Measurements from ENCODE around the gene KCND2. TPM values are rescaled to one million over a fixed set of nuclear protein-coding genes. Genes with fewer than 3 reads are reported as not detected.

The KCND2 gene
- total and polyA plus RNA-seq, 2 of the 8 experiments (the other 6 are each of a cell fraction or from before 2014, with no cell fraction given): 4.6 to 7.7 TPM

DNA sequence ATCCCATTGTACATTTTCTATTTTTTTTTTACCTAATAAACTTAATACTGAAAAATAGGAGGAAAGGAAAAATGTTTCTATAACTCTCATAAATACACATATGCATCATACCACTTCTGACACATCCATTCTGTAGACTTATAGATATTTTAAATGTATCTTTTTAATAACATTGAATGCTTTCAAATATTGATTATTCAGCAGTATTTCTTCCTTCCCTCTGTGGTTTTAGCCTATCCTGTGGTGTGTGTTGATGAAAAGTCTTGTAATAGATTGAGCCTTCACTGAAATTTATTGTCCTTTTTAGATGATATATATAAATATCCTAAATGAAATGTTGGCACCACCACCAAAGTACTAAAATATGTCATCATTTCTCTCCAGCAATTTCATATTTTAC, 366.9 kb downstream of the KCND2 start (continued):
- TF ChIP-seq, protein P1, sequence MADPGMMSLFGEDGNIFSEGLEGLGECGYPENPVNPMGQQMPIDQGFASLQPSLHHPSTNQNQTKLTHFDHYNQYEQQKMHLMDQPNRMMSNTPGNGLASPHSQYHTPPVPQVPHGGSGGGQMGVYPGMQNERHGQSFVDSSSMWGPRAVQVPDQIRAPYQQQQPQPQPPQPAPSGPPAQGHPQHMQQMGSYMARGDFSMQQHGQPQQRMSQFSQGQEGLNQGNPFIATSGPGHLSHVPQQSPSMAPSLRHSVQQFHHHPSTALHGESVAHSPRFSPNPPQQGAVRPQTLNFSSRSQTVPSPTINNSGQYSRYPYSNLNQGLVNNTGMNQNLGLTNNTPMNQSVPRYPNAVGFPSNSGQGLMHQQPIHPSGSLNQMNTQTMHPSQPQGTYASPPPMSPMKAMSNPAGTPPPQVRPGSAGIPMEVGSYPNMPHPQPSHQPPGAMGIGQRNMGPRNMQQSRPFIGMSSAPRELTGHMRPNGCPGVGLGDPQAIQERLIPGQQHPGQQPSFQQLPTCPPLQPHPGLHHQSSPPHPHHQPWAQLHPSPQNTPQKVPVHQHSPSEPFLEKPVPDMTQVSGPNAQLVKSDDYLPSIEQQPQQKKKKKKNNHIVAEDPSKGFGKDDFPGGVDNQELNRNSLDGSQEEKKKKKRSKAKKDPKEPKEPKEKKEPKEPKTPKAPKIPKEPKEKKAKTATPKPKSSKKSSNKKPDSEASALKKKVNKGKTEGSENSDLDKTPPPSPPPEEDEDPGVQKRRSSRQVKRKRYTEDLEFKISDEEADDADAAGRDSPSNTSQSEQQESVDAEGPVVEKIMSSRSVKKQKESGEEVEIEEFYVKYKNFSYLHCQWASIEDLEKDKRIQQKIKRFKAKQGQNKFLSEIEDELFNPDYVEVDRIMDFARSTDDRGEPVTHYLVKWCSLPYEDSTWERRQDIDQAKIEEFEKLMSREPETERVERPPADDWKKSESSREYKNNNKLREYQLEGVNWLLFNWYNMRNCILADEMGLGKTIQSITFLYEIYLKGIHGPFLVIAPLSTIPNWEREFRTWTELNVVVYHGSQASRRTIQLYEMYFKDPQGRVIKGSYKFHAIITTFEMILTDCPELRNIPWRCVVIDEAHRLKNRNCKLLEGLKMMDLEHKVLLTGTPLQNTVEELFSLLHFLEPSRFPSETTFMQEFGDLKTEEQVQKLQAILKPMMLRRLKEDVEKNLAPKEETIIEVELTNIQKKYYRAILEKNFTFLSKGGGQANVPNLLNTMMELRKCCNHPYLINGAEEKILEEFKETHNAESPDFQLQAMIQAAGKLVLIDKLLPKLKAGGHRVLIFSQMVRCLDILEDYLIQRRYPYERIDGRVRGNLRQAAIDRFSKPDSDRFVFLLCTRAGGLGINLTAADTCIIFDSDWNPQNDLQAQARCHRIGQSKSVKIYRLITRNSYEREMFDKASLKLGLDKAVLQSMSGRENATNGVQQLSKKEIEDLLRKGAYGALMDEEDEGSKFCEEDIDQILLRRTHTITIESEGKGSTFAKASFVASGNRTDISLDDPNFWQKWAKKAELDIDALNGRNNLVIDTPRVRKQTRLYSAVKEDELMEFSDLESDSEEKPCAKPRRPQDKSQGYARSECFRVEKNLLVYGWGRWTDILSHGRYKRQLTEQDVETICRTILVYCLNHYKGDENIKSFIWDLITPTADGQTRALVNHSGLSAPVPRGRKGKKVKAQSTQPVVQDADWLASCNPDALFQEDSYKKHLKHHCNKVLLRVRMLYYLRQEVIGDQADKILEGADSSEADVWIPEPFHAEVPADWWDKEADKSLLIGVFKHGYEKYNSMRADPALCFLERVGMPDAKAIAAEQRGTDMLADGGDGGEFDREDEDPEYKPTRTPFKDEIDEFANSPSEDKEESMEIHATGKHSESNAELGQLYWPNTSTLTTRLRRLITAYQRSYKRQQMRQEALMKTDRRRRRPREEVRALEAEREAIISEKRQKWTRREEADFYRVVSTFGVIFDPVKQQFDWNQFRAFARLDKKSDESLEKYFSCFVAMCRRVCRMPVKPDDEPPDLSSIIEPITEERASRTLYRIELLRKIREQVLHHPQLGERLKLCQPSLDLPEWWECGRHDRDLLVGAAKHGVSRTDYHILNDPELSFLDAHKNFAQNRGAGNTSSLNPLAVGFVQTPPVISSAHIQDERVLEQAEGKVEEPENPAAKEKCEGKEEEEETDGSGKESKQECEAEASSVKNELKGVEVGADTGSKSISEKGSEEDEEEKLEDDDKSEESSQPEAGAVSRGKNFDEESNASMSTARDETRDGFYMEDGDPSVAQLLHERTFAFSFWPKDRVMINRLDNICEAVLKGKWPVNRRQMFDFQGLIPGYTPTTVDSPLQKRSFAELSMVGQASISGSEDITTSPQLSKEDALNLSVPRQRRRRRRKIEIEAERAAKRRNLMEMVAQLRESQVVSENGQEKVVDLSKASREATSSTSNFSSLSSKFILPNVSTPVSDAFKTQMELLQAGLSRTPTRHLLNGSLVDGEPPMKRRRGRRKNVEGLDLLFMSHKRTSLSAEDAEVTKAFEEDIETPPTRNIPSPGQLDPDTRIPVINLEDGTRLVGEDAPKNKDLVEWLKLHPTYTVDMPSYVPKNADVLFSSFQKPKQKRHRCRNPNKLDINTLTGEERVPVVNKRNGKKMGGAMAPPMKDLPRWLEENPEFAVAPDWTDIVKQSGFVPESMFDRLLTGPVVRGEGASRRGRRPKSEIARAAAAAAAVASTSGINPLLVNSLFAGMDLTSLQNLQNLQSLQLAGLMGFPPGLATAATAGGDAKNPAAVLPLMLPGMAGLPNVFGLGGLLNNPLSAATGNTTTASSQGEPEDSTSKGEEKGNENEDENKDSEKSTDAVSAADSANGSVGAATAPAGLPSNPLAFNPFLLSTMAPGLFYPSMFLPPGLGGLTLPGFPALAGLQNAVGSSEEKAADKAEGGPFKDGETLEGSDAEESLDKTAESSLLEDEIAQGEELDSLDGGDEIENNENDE (IDR thresholded peaks at IDR 0.05; ENCODE audit: insufficient replicate concordance, low read length): no peak
